Measurements from ENCODE around the gene ZNF488.
A peak's percentile ranks its signal among the peaks of the same experiment; 100 is the strongest.

The ZNF488 gene

DNA sequence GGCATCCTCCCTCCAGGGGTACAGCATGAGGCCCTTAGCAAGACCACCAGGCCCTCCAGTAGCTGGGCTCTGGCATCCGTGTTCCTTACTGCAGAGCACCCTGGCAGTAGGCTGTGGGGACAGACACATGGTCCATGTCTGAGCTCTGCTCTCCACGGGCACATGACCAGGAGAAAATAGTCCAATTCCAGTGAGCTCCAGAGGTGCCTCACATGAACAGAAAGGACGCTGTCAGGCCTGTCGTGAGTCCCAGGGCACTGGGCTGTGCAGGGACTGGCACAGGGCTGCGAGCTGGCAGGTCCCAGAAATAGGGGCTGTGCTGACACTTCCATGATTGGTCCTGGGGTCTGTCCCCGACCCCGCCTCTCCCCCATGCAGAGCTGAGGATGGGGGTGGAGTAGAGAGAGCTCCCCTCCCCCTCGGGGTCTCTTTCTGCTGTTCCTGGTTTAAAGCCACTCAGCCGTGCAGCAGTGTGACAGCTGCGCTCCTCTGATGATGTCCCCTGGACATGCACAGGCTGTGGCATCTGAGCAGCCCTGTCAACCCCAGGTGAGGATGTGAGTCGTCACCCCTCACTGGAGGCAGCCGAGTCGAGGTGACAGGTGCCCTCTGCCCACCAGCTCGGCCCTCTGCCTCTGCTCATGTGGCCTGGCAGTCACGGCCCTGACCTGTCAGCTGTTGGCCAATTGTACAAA, 25.2 kb upstream of the ZNF488 start:
- DNase-seq (ENCODE audit: low read depth), result no peak
- no peak overlapping the region for H3K4me3 ChIP-seq (replicated peaks; ENCODE audit: low read depth, low read length)
- TF ChIP-seq, protein P1, sequence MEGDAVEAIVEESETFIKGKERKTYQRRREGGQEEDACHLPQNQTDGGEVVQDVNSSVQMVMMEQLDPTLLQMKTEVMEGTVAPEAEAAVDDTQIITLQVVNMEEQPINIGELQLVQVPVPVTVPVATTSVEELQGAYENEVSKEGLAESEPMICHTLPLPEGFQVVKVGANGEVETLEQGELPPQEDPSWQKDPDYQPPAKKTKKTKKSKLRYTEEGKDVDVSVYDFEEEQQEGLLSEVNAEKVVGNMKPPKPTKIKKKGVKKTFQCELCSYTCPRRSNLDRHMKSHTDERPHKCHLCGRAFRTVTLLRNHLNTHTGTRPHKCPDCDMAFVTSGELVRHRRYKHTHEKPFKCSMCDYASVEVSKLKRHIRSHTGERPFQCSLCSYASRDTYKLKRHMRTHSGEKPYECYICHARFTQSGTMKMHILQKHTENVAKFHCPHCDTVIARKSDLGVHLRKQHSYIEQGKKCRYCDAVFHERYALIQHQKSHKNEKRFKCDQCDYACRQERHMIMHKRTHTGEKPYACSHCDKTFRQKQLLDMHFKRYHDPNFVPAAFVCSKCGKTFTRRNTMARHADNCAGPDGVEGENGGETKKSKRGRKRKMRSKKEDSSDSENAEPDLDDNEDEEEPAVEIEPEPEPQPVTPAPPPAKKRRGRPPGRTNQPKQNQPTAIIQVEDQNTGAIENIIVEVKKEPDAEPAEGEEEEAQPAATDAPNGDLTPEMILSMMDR (IDR thresholded peaks at IDR 0.05; ENCODE audit: low read length, missing control alignments), result no peak

DNA sequence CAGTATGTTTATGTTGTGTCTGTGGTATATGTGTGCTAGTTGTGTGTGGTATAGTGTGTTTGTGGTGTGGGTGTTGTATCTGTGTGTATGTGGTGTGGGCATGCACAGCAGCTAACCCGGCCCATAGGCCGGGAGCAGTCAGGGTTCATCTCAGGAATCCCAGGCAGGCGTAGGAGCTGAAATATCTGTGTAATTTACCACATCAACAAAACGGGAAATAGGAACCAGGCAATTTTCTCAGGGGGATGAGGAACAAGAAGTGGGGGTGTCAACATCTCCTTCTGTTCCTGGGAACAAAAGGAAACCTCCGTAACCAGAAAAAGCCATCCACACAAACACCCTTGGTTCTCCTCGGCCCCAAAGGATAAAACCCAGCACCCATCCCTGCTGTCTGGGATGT, 24.5 kb upstream of the ZNF488 start:
- H3K4me3 ChIP-seq (replicated peaks; ENCODE audit: low read depth, low read length), result no peak overlapping the region
- TF ChIP-seq, protein P1 (IDR thresholded peaks at IDR 0.05; ENCODE audit: low read length, missing control alignments), result no peak
- no peak for DNase-seq (ENCODE audit: low read depth)

DNA sequence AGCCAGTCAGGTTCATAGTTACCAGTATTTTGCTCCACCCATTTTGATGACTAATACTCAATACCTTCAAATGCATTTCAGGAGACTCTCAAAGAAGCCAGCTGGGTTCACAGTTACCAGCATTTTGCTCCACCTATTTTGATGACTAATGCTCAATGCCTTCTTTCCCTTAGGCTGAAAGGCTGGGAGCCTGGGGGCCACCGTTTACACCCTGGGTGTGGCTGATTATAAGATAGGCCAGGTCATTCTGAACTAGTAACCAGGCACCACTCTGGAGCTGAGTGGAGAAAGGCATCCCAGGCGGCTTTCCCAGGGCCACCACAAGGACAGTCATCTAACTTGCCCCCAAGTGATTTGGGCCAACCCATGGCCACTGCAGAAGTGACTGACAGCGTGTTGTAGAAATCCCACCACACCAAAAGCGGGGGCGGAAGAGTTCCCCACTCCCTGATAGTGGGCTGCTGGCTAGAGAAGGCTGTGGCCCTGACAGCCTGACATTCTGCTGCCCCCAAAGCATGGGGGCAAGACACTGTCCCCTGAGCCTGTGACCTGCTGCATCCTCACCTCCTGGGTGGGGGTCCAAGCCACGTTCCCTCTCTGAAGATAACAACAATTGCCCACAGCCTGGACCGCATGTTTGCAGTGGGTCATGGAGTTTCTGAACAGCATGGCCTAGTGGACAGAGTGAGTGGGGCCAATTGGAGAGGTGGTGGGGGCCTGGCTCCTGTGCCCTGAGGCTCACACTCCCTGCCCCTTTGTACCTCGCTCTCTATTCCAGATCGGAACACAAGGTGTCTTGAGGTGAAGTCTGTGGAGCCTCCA, 23.0 kb upstream of the ZNF488 start:
- no peak overlapping the region for H3K4me3 ChIP-seq (replicated peaks; ENCODE audit: low read depth, low read length)
- peak; percentile 62 for DNase-seq (ENCODE audit: low read depth)
- TF ChIP-seq, protein P1 (IDR thresholded peaks at IDR 0.05; ENCODE audit: low read length, missing control alignments), result no peak

DNA sequence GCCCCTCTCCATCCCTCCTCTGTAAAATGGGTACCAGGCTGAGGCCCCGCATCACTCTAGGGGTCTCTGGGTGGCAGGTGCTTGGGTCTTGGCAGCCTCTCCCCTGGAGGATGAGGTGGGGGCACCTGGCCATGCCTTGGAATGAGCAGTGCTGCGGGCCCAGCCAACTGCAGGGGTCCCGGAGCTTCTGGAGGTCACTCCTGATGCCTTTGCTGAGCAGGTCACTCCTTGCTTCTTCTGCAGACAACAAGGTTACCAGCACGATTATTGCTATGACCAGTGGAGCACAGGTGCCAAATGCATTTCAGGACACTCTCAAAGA, 22.4 kb upstream of the ZNF488 start:
- no peak for DNase-seq (ENCODE audit: low read depth)
- TF ChIP-seq, protein P1 (IDR thresholded peaks at IDR 0.05; ENCODE audit: low read length, missing control alignments), result no peak

DNA sequence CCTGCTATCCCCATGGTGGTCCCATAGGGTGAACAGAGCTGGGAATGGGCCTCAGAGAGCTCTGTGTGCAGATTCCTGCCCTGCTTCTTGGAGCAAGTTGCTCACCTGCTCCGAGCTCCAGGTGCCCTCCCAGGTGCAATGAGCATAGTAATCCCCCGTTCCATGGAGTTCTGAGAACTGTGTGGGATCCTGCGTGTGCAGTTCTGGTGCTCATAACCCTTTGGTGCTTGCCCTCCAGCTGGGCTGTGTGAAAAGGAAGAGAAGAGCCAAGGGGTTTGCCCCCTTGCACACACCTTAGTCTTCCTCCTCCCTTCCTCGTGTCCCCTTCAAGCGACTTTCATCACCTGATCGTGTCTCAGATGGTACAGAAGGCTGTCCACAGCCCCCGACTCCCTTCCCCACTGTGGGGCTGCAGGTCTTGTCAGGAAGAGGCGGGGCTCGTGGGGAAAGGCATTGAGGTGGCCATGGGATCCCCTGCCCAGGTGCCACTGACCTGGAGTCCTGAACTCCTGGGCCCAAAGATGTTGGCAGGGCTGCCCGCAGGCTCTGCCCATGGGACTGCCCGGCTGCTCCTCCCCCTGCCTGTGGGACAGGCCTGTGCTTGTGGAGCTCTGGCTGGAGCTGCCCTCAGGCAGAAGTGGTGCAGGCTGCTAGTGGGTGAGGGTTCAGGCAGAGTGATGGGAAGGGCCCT, 21.9 kb upstream of the ZNF488 start:
- DNase-seq (ENCODE audit: low read depth), result no peak
- TF ChIP-seq, protein P1 (IDR thresholded peaks at IDR 0.05; ENCODE audit: low read length, missing control alignments), result no peak
- no peak overlapping the region for H3K4me3 ChIP-seq (replicated peaks; ENCODE audit: low read depth, low read length)

More for the DNA sequence above, 22.4 kb upstream of the ZNF488 start:
- no peak overlapping the region for H3K4me3 ChIP-seq (replicated peaks; ENCODE audit: low read depth, low read length)

DNA sequence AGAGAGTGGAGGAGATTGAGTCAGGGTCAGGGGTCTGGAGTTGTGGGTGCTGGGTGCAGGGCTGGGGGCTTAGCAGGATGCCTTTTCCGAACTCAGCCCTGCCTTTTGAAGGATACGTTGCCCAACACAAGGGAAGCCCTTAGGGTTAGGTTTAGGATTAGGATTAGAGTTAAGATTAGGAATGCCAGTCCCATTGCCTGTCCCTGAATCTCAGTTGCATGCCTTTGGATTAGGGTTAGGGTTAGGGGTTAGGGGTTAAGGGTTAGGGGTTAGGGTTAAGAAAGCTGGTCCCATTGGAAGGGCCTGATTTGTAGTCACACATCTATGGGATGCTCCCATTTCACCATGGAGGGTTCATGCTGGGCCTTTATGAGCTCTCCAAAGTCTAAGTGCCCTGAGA, 20.8 kb upstream of the ZNF488 start:
- TF ChIP-seq, protein P1 (IDR thresholded peaks at IDR 0.05; ENCODE audit: low read length, missing control alignments), result no peak
- no peak for DNase-seq (ENCODE audit: low read depth)
- H3K4me3 ChIP-seq (replicated peaks; ENCODE audit: low read depth, low read length), result no peak overlapping the region
